Amygdala (tissue), 56 donors: Measurements from ENCODE around the gene HDAC8.
A peak's percentile ranks its signal among the peaks of the same experiment; 100 is the strongest.
"Not testable (repeated sequence)": the region's sequence is repeated elsewhere in the genome, so short reads cannot be mapped to it uniquely, and the experiment has no call there.

Source experiments
- DNase-seq, 56 donors: peaks; one replicate each; lab custom pipeline; 2025; lab: John Stamatoyannopoulos, UW

Gene HDAC8

DNA sequence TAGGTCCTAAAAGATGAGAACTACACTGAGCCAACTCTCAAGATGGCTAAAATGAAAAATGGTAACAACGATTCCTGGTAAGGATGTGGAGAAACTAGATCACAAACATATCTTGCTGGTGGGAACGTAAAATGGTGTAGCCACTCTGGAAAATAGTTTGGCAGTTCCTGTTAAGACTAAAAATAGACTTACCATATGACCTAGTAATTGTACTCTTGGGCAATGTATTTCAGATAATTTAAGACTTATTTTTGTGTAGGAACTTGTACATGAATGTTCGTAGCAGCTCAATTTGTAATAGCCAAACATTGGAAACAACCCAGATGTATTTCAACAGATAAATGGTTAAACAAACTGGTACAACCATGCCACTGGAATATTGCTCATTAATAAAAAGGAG is 106.2 kb downstream of the HDAC8 start:
- DNase-seq = no peak

DNA sequence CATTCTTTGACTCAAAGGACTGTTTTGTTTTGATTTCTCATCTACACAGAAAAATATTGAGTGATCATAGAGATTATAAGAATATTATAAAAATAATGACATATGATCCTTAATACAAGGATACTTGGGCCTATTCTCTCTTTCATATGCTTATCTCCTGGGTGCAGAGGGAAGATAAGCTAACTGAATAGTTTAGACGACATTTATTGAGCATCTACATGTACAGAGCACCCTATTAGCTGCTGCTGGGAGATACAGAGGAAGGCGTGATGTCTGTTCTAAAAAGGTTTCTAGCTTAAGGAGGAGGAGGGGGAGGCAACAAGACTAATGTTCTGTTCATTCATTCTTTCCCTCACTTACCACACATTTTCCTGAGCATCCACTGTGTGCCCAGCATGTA is 106.8 kb downstream of the HDAC8 start:
- DNase-seq = no peak

DNA sequence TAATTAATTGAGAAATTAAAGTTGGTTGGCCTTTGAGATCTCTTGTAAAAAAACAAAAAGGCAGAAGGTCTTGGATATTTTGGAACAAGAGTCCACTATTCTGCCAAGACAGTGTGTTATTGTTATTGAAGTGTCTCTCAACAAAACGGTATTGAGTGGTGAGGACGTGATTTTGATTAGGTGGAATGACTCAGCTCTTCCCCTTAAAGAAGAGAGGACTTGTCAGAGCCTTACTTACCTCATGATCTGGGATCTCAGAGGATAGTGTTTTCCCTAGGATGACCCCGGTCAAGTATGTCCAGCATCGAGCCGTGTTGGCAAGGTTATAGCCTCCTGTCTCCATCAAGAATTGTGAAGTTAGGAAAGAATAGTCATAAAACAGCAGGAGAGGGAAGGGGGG is 110.9 kb downstream of the HDAC8 start:
- no peak for DNase-seq

DNA sequence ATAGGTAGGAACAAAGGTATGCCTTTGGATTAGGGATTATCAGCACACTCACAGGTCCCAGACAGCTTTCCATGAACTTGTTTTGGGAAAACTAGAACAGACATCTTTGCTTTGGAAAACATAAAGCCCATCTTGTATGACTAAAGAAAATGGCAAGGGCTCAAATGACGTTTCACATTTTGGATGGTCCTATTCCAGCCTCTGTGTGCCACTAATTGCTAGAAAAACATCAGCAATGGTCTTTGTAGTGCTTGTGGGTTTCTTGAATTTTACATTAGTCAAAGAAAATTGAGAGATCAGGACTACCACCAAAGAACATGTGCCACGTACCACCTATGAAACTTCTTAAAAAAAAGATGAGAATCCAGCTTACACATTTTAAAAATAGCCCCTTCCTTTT is 111.4 kb downstream of the HDAC8 start:
- no peak for DNase-seq

DNA sequence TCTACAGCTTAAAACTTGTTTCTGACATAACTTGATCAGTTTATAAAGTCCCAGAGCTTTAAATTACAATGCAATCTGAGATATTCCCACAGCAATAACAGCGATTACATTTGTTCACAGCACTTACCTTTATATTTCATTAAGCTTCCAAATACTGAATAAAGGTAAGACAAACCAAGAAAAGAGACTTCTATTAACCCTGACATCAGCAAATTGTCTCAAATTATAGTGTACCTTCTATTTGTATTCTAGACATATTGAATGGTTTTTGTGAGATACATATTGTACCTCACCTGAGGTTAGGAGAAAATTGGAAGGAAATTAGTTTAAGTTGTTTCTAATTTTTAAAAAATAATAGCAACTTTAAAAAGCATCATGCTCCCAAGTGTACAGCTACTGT is 111.9 kb downstream of the HDAC8 start:
- no peak for DNase-seq

DNA sequence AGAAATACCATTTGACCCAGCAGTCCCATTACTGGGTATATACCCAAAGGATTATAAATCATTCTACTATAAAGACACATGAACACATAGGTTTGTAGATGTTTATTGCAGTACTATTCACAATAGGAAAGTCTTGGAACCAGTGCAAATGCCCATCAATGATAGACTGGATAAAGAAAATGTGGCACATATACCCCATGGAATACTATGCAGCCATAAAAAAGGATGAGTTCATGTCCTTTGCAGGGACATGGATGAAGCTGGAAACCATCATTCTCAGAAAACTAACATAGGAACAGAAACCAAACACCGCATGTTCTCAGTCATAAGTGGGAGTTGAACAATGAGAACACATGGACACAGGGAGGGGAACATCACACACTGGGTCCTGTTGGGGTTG is 123.6 kb downstream of the HDAC8 start:
- not testable (repeated sequence) for DNase-seq

DNA sequence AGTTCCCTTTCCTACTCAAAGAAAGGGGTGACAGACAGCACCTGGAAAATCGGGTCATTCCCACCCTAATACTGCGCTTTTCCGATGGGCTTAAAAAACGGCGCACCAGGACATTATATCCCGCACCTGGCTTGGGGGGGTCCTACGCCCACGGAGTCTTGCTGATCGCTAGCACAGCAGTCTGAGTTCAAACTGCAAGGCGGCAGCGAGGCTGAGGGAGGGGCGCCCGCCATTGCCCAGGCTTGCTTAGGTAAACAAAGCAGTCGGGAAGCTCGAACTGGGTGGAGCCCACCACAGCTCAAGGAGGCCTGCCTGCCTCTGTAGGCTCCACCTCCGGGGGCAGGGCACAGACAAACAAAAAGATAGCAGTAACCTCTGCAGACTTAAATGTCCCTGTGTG is 131.9 kb downstream of the HDAC8 start:
- DNase-seq = not testable (repeated sequence)

DNA sequence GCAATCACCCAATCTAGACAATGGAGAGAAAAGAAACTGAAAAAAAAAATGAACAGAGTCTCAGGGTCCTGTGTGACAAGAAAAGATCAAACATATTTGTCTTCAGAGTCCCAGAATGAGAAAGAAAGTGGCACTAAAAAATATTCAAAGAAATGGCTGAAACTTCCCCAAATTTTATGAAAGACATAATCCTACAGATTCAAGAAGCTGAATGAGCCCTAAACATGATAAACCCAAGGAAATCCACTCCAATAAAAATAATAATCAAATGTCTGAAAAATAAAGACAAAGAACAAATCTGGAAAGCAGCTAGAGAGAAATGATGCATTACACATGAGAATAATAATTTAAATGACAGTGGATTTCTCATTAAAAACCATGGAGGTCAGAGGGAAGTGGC is 136.6 kb downstream of the HDAC8 start:
- no peak for DNase-seq

DNA sequence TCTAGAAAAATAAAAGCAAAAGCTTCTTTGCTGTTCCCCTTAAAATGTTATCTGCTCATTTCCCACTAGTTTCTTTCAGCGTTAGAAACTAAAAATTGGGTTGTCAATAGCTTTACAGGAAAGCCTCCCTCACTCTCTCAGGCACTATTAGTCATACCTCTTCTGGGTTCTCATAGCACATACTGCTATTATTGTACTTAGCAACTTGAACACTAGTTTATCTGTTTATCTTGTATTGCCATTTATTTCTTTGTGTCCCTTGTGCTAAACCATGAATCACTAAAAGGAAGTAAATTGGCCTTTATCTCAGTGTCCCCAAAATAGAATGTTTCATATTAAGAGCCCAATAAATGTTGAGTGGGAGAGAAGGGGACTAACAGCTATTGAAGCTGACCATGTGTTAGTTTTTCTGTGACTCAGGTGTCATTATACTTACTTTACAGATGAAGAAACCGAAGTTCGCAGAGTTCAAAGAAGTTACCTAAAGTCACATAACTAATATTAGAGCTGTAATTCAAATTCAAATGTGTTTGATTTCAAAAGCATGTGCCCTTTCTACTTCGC is 142.2 kb downstream of the HDAC8 start:
- no peak for DNase-seq

DNA sequence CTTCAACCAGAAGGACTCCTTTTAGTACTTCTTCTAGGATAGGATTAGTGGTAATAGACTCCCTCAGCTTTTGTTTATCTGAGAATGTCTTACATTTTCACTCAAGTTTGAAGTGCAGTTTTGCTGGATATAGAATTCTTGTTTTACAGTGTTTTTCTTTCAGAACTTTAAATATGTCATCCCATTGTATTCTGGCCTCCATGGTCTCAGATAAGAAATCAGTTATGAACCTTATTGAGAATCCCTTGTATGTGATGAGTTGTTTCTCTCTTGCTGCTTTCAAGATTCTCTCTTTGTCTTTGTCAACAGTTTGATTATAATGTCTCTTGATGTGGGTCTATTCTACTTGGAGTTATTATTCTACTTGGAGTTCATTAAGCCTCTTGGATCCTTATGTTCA is 150.8 kb downstream of the HDAC8 start:
- no peak for DNase-seq

DNA sequence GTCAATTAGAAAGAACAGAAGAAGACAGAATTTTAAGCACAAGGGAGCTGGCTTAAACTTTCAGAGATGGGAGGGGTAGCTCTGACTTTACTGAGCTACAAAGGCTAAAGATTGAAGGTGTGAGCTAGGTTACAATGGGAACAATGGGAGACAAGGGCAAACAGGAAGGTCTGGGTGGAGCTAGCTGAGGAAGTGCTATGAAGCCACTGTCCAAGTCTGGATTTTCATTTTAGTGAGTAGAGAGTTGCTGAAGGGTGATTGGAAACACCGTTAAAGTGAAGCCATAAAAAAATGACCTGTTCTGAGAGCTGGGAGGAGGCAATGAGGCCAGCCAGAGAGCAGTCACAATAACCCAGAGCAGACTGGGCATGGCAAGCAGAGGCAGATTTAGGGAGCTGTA is 162.7 kb downstream of the HDAC8 start:
- DNase-seq = no peak

DNA sequence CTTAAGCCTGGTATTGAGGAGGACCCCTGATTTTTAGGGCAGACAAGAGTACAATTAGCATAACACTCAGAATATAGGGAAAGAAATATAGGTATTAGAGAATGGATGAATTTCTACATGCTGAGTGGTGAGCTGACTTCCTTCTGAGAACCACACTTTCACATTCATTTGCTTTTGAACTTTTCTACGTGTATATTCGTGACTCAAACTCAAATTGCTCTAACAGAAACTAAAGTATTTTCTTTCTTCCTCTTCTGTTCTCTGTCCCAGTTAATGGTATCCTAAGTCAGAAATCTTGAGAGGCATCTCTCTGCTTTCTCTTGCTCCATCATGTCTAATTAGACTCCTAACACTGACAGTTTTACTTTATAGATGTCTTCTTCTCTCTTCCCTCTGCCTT is 163.8 kb downstream of the HDAC8 start:
- DNase-seq = no peak

DNA sequence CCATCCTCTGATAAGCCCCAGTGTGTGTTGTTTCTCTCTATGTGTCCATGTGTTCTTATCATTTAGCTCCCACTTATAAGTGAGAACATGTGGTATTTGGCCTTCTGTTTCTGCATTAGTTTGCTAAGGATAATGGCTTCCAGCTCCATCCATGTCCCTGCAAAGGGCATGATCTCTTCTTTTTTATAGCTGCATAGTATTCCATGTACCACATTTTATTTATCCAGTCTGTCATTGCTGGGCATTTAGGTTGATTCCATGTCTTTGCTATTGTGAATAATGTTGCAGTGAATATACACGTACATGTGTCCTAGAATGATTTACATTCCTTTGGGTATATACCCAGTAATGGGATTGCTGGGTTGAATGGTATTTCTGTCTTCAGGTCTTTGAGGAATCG is 167.5 kb downstream of the HDAC8 start:
- not testable (repeated sequence) for DNase-seq

DNA sequence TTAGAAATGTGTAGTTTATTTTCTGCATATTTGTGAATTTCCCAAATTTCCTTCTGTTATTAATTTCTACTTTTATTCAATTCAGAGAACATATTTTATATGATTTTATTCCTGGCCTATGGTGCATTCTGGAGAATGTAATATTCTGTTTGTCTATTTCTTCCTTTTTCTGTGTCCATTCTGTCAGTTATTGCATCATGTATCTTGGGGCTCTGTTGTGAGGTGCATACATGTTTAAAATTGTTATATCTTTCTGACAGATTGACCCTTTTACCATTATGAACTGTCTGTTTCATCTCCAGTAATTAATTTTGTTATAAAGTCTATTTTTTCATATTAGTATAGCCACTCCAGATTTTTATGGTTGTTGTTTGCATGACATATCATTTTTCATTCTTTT is 170.0 kb downstream of the HDAC8 start:
- no peak for DNase-seq

DNA sequence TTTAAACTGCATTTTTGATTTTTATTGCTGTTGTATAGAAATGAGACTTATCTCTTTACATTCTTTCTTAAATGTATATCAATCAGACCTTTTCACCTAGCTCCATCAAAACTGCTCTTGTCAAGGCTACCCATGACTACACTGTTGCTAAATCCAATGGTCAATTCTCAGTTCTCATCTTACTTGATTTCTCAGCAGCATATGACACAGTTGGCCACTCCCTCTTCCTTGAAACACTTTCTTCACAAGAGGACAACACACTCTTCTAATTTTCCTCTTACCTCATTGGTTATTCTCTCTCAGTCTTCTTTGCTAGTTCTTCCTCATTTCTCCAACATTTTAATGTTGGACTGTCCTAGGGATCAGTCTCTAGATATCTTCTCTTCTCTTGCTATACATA is 172.8 kb downstream of the HDAC8 start:
- no peak for DNase-seq

DNA sequence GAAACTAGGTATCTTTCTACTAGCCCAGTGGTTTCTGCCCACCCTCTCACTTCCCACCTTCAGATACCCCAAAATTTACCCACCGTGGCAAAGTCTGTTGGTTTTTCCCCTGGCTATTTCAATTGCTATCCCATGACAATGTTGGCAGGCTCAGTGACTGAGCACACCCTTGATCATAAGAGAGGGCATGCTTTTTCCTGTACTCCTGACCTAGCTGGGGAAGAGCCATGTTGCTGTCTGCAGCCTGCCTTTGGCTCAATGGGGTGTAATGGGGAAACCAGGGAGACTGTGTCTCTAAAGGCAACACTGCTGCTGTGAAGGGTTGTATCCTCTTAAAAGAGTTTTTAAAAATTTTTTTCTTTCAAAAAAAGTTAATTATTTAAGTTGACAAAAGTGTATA is 176.5 kb downstream of the HDAC8 start:
- no peak for DNase-seq

DNA sequence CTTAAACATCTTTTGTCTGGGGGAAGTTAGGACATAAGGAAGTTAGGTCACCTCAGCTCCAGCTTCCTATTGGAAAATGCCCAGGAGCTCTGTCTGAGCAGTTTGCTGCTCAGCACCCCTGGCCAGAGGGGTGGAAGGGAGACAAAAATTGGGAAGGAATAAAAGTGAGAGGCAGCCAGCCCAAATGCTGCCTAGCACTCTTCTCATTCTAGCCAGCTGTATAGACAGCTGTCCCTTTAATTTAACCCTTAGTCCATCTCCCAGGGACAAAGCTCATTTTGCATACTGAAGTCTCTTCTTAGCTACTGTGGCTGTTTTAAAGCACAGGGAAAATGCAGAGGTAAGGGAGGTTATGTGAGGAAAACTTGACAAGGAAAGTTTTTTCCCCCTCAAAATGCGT is 177.4 kb downstream of the HDAC8 start:
- no peak for DNase-seq

DNA sequence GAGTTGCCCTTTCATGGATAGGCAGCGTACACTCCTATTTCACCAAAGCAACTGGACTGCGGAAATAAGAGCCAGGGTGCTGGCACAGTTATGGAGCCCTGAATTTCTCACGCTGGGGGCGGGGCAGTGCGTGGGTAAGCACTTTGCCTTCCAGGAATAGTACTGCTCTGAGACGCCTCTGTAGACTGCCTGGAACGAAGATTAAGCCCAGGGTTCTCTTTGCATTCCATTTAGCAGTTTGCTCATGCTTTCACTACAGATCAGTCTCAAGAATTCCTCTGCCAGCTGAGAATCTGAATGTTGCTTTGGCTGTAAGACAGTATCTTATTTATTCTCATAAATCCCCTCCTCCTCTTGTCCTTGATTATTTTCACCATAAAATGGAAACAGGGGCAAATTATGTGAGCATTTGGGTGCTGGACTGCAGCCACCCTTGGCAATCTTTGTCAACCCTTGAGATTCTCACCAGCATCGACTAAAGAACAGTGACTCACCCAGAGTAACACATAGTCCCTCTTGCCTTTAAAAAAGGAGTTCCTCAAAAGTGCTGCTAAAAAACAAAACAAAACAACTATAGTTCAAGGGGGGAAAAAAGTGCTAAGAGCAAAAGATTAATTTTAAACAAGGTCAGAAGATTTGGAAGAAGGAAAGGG is 178.0 kb downstream of the HDAC8 start:
- DNase-seq = peak in 27 of 56 donors; percentile 0 to 20 (median 2)

DNA sequence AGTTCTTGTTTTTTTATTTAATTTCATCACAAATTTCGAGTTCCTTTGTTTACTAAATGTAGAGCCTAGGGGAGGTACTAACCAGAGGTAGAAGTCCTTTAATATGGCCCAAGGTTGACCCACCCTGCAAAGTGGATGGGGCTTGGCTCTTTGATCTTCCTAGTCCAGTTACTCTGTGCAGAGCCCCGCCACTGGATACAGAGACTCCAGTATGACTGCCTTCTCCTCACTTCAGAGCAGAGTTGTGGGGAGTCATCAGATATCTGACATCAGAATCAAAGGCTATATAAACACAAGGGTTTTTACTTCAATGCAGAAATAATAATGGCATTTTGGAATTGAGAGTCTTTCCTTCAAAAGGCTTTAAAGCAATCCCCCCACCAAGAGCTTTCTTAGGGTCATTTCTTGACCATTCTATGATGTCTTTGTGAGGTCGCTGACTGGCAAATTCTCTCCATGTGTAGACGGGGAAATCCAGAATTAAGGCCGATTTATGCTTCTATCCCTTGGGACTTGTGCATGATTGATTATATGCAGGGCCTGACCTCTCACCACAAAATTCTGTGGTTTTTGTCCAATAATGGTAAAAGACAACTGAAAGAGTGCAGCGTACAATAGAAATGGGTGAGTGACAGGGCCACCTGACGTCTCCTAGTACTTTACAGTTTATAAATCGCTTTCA is 178.7 kb downstream of the HDAC8 start:
- no peak for DNase-seq

DNA sequence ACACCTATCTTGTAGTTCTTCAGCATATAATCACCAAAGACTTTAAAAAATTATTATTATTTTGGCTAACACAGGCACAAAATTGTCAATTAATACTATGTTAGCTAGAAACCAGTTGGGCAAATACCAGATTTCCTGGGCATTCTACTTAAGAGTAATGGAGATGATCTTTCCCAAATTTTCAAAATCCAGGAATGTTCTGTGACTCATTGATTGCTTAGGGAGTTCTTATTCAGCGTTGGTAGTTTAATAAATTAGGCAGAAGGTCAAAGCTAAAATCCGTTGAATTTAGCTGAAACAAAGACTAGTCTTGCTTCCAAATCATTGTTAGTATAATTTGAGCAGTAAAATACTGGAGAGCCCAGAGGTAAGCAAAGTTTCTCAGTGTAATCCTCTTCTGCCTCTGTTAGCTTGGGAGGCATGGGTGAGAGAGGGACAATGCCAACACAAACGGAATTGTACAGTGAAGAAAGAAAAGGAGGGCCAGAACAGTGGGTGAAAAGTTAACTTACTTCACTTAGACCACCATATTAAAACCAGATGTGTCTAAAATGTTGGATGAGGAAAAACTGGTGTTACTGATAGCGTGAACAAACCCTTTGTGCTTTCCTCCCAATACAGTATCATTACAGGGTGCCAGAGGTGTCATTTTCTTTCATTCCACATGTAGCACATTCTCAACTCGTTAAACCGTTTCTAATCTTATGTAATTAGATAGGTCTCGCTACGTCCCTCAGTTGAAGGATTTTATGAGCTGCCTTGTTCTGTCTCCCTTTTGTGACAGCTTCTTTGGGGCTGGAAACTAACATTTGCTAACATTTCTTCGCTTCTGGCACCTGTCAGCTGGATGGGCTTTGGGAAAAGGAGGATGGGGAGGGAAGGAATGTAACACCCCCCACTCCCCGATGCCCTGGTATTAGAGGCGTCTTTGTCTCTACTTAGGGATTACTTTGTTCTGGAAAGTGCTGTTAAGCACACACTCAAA is 179.5 kb downstream of the HDAC8 start:
- DNase-seq = no peak

DNA sequence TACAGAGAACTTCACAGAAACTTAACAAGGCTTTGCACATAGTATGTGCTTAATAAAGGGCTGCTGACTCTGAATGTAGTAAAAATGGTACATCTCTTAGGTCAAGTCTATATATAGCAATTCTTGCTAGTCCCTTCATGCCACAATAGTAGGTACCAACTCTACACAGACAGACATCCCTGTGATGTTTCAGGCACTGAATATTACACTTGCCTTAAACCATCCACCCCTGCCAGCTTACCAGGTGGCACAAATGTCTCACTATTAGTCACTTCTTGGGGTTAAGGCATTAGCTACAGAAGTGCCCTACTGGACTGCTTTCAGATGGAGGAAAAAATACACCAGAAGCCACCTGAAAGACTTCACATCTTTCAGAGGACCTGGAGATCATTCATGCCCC is 180.6 kb downstream of the HDAC8 start:
- DNase-seq = no peak
